GM13977 (cell line): ENCODE results near the gene CHL1.

Experiments used
- DNase-seq: peaks from one replicate; pipeline ENCODE4 v3.0.0; 2012; ENCODE audit warnings: low spot score
- in situ Hi-C: fragments of 300-500 bp; cut with MboI; formaldehyde crosslinking; loops from one replicate; pipeline ENCODE4 v1.12.0; 2022; ENCODE audit warnings: low sequenced_read_pairs, low pct_unique_long_range_greater_than_20kb, mixed read lengths, inconsistent platforms; ENCODE audit not compliant: unreplicated experiment
- TF ChIP-seq, protein P1 (sequence below): IDR thresholded peaks from 2 replicates; pipeline ENCODE4 v1.5.1; 2012; ENCODE audit warnings: mild to moderate bottlenecking, control low read depth; ENCODE audit not compliant: insufficient read depth; ENCODE audit errors: extremely low read depth, missing control alignments

Gene CHL1, protein sequence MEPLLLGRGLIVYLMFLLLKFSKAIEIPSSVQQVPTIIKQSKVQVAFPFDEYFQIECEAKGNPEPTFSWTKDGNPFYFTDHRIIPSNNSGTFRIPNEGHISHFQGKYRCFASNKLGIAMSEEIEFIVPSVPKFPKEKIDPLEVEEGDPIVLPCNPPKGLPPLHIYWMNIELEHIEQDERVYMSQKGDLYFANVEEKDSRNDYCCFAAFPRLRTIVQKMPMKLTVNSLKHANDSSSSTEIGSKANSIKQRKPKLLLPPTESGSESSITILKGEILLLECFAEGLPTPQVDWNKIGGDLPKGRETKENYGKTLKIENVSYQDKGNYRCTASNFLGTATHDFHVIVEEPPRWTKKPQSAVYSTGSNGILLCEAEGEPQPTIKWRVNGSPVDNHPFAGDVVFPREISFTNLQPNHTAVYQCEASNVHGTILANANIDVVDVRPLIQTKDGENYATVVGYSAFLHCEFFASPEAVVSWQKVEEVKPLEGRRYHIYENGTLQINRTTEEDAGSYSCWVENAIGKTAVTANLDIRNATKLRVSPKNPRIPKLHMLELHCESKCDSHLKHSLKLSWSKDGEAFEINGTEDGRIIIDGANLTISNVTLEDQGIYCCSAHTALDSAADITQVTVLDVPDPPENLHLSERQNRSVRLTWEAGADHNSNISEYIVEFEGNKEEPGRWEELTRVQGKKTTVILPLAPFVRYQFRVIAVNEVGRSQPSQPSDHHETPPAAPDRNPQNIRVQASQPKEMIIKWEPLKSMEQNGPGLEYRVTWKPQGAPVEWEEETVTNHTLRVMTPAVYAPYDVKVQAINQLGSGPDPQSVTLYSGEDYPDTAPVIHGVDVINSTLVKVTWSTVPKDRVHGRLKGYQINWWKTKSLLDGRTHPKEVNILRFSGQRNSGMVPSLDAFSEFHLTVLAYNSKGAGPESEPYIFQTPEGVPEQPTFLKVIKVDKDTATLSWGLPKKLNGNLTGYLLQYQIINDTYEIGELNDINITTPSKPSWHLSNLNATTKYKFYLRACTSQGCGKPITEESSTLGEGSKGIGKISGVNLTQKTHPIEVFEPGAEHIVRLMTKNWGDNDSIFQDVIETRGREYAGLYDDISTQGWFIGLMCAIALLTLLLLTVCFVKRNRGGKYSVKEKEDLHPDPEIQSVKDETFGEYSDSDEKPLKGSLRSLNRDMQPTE (N-terminal part only)

DNA sequence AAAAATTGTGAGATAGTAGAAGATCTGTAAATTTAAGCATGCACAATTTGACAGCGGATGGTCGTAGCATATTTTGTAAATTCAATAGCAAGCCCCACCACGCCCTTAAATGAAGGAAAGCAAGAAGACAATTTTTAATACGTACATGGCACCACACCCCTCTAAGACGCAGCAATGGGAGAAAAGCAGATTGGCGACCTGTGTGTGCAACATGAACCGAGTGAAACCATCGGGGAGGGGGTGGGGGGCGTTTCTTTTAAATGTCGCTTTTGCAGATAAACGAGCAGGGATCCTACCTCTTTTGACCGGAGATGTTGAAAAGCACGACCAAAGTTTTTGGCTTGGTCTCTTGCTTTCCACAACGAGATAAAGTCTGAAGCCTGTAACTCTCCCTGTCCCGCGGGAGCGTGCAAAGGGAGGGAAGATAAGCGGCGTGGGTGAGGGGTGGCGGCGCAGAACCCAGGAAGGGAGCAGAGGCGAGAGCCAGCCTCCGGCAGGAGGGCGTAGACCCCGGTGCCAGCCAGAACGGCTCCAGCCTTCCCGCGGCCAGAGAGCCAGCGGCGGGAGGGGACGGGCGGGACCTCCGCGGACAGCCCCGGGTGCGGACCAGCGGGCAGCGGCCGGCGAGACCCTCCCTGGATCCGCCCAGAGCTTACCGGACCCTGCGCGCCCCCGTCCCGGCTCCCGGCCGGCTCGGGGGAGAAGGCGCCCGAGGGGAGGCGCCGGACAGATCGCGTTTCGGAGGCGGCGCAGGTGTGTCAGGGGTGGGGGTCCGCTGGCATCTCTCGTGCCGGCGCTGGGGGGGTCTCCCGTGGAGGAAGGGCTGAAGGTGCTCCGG, at the start of gene CHL1:
CHL1 (plus strand) TSS at position 453 of the 838 bp plus-strand sequence. CDS start 123,014 bp downstream, outside the sequence.
- in situ Hi-C loops: no loop called here
- DNase-seq: peak; percentile 36
- TF ChIP-seq, protein P1, sequence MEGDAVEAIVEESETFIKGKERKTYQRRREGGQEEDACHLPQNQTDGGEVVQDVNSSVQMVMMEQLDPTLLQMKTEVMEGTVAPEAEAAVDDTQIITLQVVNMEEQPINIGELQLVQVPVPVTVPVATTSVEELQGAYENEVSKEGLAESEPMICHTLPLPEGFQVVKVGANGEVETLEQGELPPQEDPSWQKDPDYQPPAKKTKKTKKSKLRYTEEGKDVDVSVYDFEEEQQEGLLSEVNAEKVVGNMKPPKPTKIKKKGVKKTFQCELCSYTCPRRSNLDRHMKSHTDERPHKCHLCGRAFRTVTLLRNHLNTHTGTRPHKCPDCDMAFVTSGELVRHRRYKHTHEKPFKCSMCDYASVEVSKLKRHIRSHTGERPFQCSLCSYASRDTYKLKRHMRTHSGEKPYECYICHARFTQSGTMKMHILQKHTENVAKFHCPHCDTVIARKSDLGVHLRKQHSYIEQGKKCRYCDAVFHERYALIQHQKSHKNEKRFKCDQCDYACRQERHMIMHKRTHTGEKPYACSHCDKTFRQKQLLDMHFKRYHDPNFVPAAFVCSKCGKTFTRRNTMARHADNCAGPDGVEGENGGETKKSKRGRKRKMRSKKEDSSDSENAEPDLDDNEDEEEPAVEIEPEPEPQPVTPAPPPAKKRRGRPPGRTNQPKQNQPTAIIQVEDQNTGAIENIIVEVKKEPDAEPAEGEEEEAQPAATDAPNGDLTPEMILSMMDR: no peak

DNA sequence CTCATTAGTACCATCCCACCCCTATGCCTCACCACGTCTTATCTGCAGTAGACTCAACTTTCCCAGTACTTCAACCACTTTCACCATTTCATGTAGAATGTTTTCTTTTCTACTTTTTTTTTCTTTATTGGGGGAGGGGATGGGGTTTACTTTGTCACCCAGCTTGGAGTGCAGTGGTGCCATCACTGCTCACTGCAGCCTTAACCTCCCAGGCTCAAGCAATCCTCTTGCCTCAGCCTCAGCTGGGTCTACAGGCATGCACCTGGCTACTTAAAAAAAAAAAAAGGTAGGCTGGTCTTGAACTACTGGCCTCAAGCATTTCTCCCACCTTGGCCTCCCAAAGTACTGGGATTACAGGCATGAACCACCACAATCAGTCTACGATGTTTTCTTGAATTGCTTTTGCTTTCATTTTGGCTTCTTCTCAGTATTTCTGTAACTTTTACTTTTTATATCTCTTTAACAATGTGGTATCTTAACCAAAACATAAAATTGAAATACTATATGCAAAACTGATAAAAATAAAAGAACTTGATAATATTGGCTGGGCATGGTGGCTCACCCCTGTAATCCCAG, 44.9 kb upstream of the CHL1 start:
- in situ Hi-C loops: no loop called here
- TF ChIP-seq, protein P1: no peak

DNA sequence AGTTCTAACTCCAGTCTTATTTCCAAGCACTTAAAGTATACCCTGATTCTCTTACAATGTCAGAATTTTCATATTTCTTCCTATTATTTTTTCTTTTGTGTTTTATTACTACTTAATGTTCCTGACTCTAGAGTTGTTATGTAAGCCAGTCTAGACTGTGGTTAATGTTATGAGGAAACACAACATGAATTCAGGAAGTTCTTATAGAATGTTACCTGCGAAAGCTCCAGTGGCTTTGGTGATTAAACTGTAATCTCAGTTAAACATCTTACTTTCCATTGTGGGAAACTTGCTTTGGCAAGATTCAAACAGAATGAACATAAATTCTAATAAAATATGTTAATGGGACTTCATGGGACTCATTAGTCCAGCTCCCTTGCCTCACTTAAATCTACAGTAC, 36.6 kb upstream of the CHL1 start:
- in situ Hi-C loops: no loop called here
- TF ChIP-seq, protein P1: no peak
- DNase-seq: no peak

More for the DNA sequence above, 44.9 kb upstream of the CHL1 start:
- no peak for DNase-seq

DNA sequence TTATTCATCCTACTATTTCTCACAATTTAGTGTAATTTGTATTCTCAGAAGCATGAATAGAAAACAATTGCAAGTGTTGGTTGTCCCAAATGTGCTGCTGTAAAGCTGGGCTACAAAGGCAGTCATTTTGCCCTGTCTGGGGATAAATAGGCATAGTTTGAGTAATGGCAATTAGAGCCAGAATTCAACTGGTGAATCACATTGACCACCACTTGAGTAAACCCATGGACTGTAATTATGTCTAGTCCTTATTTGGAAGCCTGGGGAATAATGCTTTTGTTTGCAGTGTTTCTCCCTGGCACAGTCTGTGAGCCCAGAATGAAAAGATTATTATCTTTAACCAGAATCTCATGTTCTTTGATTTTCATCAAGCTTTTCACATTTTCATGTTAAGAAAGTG, 30.5 kb upstream of the CHL1 start:
- in situ Hi-C loops: no loop called here
- DNase-seq: no peak
- TF ChIP-seq, protein P1: no peak

DNA sequence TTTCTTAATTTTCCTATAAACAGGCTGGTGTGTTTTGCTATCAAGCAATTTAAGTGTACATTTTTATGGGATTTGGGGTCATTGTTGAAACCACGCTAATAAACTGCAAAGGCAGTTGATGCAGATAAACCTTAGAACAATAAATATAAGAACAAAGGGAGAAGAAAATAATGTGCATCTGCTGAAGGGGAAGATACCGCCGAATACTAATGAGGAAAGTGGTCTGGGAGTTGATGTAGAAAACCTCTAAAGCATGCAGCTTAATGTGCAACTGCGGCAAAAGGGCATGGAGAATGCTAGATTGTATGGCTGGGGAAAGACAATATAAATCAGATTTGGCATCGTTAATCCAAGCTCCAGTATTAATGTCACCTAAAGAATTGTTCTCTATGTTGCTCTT, 29.8 kb upstream of the CHL1 start:
- in situ Hi-C loops: no loop called here
- no peak for DNase-seq
- TF ChIP-seq, protein P1: no peak

DNA sequence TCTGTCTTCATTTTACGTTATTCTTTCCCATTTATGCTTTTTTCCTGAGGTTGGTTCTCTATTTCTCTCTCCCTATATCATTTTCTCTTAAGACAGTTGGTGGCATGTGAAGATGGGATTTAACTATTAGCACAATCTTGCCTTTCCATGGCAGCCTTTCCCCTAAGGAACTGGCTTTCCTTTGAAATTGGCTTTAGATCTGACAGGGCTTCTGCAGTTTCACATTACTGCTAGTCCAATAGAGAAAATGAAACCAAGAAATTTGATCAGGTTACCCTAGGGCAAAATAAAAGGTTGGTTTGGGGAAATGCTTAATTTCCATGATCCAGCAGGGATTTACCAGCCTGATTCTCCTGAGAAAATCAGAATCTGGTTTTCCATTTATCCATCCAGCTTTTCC, 22.7 kb upstream of the CHL1 start:
- in situ Hi-C loops: no loop called here
- TF ChIP-seq, protein P1: no peak
- DNase-seq: no peak
